ENCODE results near the gene HUS1B.

HUS1B gene

DNA sequence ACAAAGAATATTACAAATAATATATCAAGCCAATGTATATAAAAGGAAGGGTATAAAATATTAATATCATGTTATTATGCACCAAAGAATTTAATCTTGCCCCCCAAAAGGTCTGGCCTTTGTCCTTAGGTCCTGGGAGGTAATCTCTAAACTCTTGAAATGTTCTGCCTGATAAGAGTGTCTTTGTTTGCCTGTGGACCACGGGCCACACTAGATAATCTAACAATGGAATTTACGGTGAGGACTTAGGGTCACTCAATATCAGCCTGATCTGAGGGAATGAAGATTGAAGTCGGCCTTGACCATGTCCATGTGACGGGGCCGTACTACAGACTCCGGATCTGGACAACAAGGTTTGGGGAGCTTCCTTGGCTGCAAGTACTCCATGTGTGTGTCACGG is 42.9 kb downstream of the HUS1B start:
- H3K4me3 ChIP-seq (ENCODE audit: low read depth, low read length) = no peak overlapping the region
- TF ChIP-seq, protein P1, sequence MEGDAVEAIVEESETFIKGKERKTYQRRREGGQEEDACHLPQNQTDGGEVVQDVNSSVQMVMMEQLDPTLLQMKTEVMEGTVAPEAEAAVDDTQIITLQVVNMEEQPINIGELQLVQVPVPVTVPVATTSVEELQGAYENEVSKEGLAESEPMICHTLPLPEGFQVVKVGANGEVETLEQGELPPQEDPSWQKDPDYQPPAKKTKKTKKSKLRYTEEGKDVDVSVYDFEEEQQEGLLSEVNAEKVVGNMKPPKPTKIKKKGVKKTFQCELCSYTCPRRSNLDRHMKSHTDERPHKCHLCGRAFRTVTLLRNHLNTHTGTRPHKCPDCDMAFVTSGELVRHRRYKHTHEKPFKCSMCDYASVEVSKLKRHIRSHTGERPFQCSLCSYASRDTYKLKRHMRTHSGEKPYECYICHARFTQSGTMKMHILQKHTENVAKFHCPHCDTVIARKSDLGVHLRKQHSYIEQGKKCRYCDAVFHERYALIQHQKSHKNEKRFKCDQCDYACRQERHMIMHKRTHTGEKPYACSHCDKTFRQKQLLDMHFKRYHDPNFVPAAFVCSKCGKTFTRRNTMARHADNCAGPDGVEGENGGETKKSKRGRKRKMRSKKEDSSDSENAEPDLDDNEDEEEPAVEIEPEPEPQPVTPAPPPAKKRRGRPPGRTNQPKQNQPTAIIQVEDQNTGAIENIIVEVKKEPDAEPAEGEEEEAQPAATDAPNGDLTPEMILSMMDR (IDR thresholded peaks at IDR 0.05; ENCODE audit: borderline replicate concordance, insufficient read depth, low read depth, low read length) = no peak

DNA sequence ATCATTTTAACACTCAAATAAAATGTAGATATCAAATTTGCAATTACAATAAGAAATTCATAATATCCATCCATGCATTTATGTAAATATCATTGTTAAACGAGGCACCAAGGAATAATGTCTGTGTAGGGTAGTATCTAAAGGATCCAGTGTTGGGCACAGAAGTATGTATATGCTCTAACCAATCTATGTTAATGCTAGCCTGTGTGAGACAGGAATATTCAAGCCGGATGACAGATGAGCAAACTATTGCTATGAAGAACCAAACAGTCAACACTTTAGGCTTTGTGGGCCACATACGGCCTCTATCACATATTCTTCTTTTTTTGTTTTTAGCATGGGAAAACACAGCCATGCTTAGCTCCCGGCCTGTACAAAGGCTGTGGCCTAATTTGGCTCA is 45.0 kb downstream of the HUS1B start:
- TF ChIP-seq, protein P1 (IDR thresholded peaks at IDR 0.05; ENCODE audit: borderline replicate concordance, insufficient read depth, low read depth, low read length) = no peak
- H3K4me3 ChIP-seq (ENCODE audit: low read depth, low read length) = no peak overlapping the region

DNA sequence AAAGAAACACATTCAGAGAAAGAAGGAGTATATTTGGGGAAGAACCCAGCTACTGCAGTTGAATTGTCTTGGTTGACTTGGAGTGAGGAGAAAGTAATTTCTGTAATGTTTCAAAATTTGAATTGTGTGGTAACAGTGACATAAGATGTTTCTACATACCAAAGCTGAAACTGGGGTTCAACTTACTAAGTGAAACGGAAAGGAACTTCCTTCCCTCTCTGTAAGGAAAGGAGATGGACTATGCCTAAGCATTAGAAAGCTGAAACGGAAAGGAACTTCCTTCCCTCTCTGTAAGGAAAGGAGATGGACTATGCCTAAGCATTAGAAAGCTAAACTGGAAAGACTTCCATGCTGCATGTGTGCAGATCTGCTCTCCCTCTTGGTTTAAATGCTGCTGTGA is 46.0 kb downstream of the HUS1B start:
- TF ChIP-seq, protein P1 (IDR thresholded peaks at IDR 0.05; ENCODE audit: borderline replicate concordance, insufficient read depth, low read depth, low read length) = no peak
- no peak overlapping the region for H3K4me3 ChIP-seq (ENCODE audit: low read depth, low read length)

- H3K4me3 ChIP-seq (ENCODE audit: low read depth, low read length) = no peak overlapping the region
- TF ChIP-seq, protein P1 (IDR thresholded peaks at IDR 0.05; ENCODE audit: borderline replicate concordance, insufficient read depth, low read depth, low read length) = no peak
These were observed 47.0 kb downstream of the HUS1B start for GRCh38 chr6:609905-610304.

GRCh38 chr6:606829-607379 is 50.0 kb downstream of the HUS1B start:
- TF ChIP-seq, protein P1 (IDR thresholded peaks at IDR 0.05; ENCODE audit: borderline replicate concordance, insufficient read depth, low read depth, low read length) = no peak
- H3K4me3 ChIP-seq (ENCODE audit: low read depth, low read length) = no peak overlapping the region

Data from GM12875 (cell line).